Prostate gland (tissue), 2 donors: Measurements from ENCODE around the gene UMPS. TPM values are rescaled to one million over a fixed set of nuclear protein-coding genes. Genes with fewer than 3 reads are reported as not detected.
"Not testable (repeated sequence)": the region's sequence is repeated elsewhere in the genome, so short reads cannot be mapped to it uniquely, and the experiment has no call there.

Experiments used
- DNase-seq: peaks from one replicate; pipeline ENCODE4 v3.0.0-alpha.2; 2019; ENCODE audit warnings: low spot score
- H3K27ac ChIP-seq, 2 donors: fragments of 200-600 bp; sonication (generic); 2 replicates each; pipeline ENCODE4 v1.5.1; 2017 to 2019
- H3K27me3 ChIP-seq: fragments of 200-600 bp; sonication (generic); replicated peaks from 2 replicates; pipeline ENCODE4 v1.5.1; 2019; ENCODE audit not compliant: insufficient read depth
- H3K36me3 ChIP-seq, 2 donors: fragments of 200-600 bp; sonication (generic); 1 replicate in 1 of 2; 2 replicates in 1 of 2; pipeline versions ENCODE4 v1.5.1 to v1.8.1; 2017 to 2019
- H3K4me1 ChIP-seq: fragments of 200-600 bp; sonication (generic); replicated peaks from 2 replicates; pipeline ENCODE4 v1.5.1; 2019
- H3K4me3 ChIP-seq, 2 donors: fragments of 200-600 bp; sonication (generic); 2 replicates each; pipeline ENCODE4 v1.5.1; 2017 to 2019
- H3K9me3 ChIP-seq: fragments of 200-600 bp; sonication (generic); 2 replicates; pipeline ENCODE4 v1.5.1; 2017
- CTCF ChIP-seq, 4 experiments: fragments of 200-600 bp in 2 of 4; fragments of 450-650 bp in 2 of 4; sonication (generic) in 2 of 4; IDR thresholded peaks; 1 replicate in 3 of 4; 2 replicates in 1 of 4; pipeline ENCODE4 v1.5.1; 2016 to 2019; ENCODE audit warnings: antibody characterized with exemption in 4 of 4, mild to moderate bottlenecking in 2 of 4, moderate library complexity in 2 of 4
- POLR2A ChIP-seq: fragments of 450-650 bp; IDR thresholded peaks from one replicate; pipeline ENCODE4 v1.6.1; 2016; ENCODE audit warnings: antibody characterized with exemption, mild to moderate bottlenecking
- POLR2AphosphoS5 ChIP-seq: sonication (generic); formaldehyde crosslinking; IDR thresholded peaks from one replicate; pipeline ENCODE4 v1.6.1; 2017; ENCODE audit warnings: antibody characterized with exemption
- WGBS: methylation state at CpG from one replicate; pipeline ENCODE4 v1.1.5; 2018; 5-methylcytosine and 5-hydroxymethylcytosine counted together
- intact Hi-C: fragments of 100-400 bp; cut with DNase I; formaldehyde crosslinking; loops from one replicate; pipeline ENCODE4 v1.14.2; 2022
- total RNA-seq, 2 donors: library from RNA; depleted of rRNA; stranded (reverse); fragments of >200 nt; gene quantifications; one replicate each; pipeline ENCODE4 v1.1.0, GENCODE V29; 2016

Gene UMPS
- total RNA-seq, 2 donors from 2014 or later: 22.2 to 23.5 TPM

DNA sequence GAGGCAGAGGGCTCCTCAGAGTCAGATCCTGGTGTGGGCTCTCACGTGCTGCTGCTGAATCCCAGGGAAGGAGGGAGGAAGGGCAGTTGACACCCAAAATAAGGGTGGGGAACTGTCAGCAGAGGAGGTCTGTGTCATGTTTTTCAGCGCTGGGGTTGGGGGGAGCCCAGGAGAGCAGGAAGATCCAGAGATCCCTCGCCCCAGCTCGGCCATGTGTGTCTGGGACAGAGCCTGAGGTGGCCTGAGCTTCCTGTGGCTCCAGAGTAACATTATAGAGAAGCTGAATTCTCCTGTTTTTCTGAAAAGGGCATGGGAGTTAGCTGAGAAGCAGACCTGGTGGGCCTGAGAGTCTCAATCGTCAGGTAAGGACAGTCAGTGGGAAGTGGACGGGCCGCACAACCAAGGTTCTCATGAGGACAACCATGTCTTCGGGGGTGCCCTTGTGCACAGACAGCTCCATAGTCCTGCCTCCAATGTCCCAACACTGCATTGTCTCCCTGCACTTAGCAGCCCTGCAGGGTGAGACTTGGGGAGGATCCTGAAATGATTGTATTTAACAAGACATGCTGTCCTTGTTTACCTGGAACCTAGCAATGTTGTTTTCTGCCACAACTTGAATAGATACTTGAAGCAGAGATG is 18.4 kb downstream of the UMPS start:
- H3K4me1 ChIP-seq: no peaks in the 10 kb centered on the region
- H3K4me3 ChIP-seq: no peak overlapping the region
- H3K36me3 ChIP-seq: no peaks in the 10 kb centered on the region
- TF ChIP-seq CTCF (IDR thresholded peaks at IDR 0.05): no peak
- TF ChIP-seq POLR2AphosphoS5: no peak
- TF ChIP-seq POLR2A: no peak
- no peak overlapping the region for H3K27ac ChIP-seq
- intact Hi-C loops: no loop called here
- WGBS: 81% methylated on average over 8 of the region's 8 CpGs
- H3K27me3 ChIP-seq: no peaks in the 10 kb centered on the region
- H3K9me3 ChIP-seq: no peaks in the 10 kb centered on the region
- no peak for DNase-seq

- intact Hi-C loops, H3K4me1 ChIP-seq, H3K27ac ChIP-seq, H3K36me3 ChIP-seq, DNase-seq, H3K27me3 ChIP-seq, H3K4me3 ChIP-seq, H3K9me3 ChIP-seq: not testable (repeated sequence)
- WGBS: 84% methylated on average over 9 of the region's 27 CpGs
Observed at GRCh38 chr3:124749877-124750276, 19.6 kb downstream of the UMPS start.

GRCh38 chr3:124751501-124751900 is 21.2 kb downstream of the UMPS start:
- Histone ChIP-seq H3K27ac (no peak overlapping the region), H3K9me3 (no peaks in the 10 kb centered on the region), H3K4me1 (no peaks in the 10 kb centered on the region), H3K27me3 (no peaks in the 10 kb centered on the region), H3K36me3 (no peaks in the 10 kb centered on the region), H3K4me3 (no peak overlapping the region)
- intact Hi-C loops: no loop called here
- WGBS: 63% methylated on average over 5 of the region's 5 CpGs
- no peak for TF ChIP-seq POLR2AphosphoS5
- DNase-seq: no peak

- TF ChIP-seq POLR2A (no peak), POLR2AphosphoS5 (no peak), CTCF (IDR thresholded peaks at IDR 0.05) (no peak)
- Histone ChIP-seq H3K9me3 (no peaks in the 10 kb centered on the region), H3K4me1 (no peaks in the 10 kb centered on the region), H3K36me3 (no peaks in the 10 kb centered on the region), H3K27me3 (no peaks in the 10 kb centered on the region), H3K4me3 (no peak overlapping the region), H3K27ac (no peak overlapping the region)
- DNase-seq: no peak
- WGBS: 71% methylated on average over 3 of the region's 3 CpGs
- intact Hi-C loops: no loop called here
Observed at GRCh38 chr3:124752051-124752450, 21.8 kb downstream of the UMPS start.

- H3K36me3 ChIP-seq, intact Hi-C loops, H3K27me3 ChIP-seq, H3K9me3 ChIP-seq, H3K4me1 ChIP-seq, DNase-seq, H3K27ac ChIP-seq, H3K4me3 ChIP-seq: not testable (repeated sequence)
- WGBS: 70% methylated on average over 7 of the region's 7 CpGs
Observed at GRCh38 chr3:124757926-124758325, 27.7 kb downstream of the UMPS start.

GRCh38 chr3:124758851-124759635 is 28.8 kb downstream of the UMPS start:
- WGBS: 72% methylated on average over 5 of the region's 5 CpGs
- intact Hi-C loops: no loop called here
- peaks cover 7% of the 10 kb centered on the region for H3K4me1 ChIP-seq
- no peak for TF ChIP-seq POLR2A
- TF ChIP-seq POLR2AphosphoS5: no peak
- TF ChIP-seq CTCF (IDR thresholded peaks at IDR 0.05): no peak
- H3K27me3 ChIP-seq: no peaks in the 10 kb centered on the region
- H3K9me3 ChIP-seq: no peaks in the 10 kb centered on the region
- no peak for DNase-seq
- H3K4me3 ChIP-seq: no peak overlapping the region
- no peaks in the 10 kb centered on the region for H3K36me3 ChIP-seq
- no peak overlapping the region for H3K27ac ChIP-seq
